Panc1 (cell line): ENCODE results near the gene CENPS.
"Not testable (repeated sequence)": the region's sequence is repeated elsewhere in the genome, so short reads cannot be mapped to it uniquely, and the experiment has no call there.

Source experiments
- CTCF ChIP-seq: fragments of 450-650 bp; IDR thresholded peaks from 2 replicates; pipeline ENCODE4 v1.5.1; 2017; ENCODE audit warnings: mild to moderate bottlenecking
- POLR2AphosphoS5 ChIP-seq: IDR thresholded peaks from 2 replicates; pipeline ENCODE4 v1.6.1; 2012; ENCODE audit warnings: mild to moderate bottlenecking, low read depth, low read length, moderate library complexity

- TF ChIP-seq CTCF, POLR2AphosphoS5: not testable (repeated sequence)
Observed at GRCh38 chr1:10415967-10416366, 14.3 kb upstream of the CENPS start.
